ENCODE data around the gene SYNDIG1L. TPM values are rescaled to one million over a fixed set of nuclear protein-coding genes. Genes with fewer than 3 reads are reported as not detected.

Gene SYNDIG1L
- total and polyA plus RNA-seq, 2 of the 8 experiments (the other 6 are each of a cell fraction or from before 2014, with no cell fraction given): 3.0 to 3.2 TPM

GRCh38 chr14:74424606-74425005 is 1.4 kb downstream of the SYNDIG1L start:
- no peaks in the 10 kb centered on the region for H3K79me1 ChIP-seq (ENCODE audit: low read depth, low read length)
- no peak overlapping the region for H3K23ac ChIP-seq (ENCODE audit: insufficient read length)
- H4K5ac ChIP-seq (ENCODE audit: insufficient read length, low read depth, low read length): no peak overlapping the region
- H3K4ac ChIP-seq (replicated peaks; ENCODE audit: insufficient read length, low read depth, low read length): no peak overlapping the region
- H2BK12ac ChIP-seq (ENCODE audit: low read depth, low read length): no peak overlapping the region; the same call in 1 of the 2 replicates
- H3K4me3 ChIP-seq (ENCODE audit: extremely low read depth in 1 of 4, insufficient read depth in 2 of 4, low read depth in 3 of 4, low read length in 4 of 4): no peak overlapping the region
- DNase-seq (ENCODE audit: low read depth in 1 of 2, low spot score in 2 of 2) (no peak), FAIRE-seq (no peak)
- no peak overlapping the region for H4K8ac ChIP-seq (ENCODE audit: extremely low read depth, insufficient read depth, low read length)
- H3K56ac ChIP-seq (replicated peaks; ENCODE audit: insufficient read length, low read depth, low read length): no peak overlapping the region
- no peak overlapping the region for H3K9ac ChIP-seq (replicated peaks in 1 of 4; ENCODE audit: extremely low read depth in 1 of 4, low read depth in 3 of 4, low read length in 3 of 4)
- peaks cover 0 to 12% (median 7%) of the 10 kb centered on the region in 4 experiments; a peak in 4 of 7 replicates for H3K27me3 ChIP-seq (replicated peaks in 1 of 4; ENCODE audit: control insufficient read depth in 3 of 4, extremely low read depth in 1 of 4, insufficient read depth in 3 of 4, low read length in 3 of 4)
- H3K9me3 ChIP-seq (ENCODE audit: insufficient read depth in 2 of 2, low read depth in 1 of 2, low read length in 1 of 2): no peaks in the 10 kb centered on the region
- H3K27ac ChIP-seq (ENCODE audit: low read depth, low read length): no peak overlapping the region
- no peak overlapping the region for H3K14ac ChIP-seq (ENCODE audit: insufficient read length)
- H3K4me1 ChIP-seq (replicated peaks in 1 of 4; ENCODE audit: control insufficient read depth in 3 of 4, insufficient read depth in 4 of 4, low read length in 3 of 4): peaks cover 21 to 31% (median 24%) of the 10 kb centered on the region in 4 experiments
- ChIA-PET POLR2A (ENCODE audit: partially characterized antibody) (no interaction called here), CTCF (ENCODE audit: partially characterized antibody) (interaction anchor here (1.2 to 4.1 kb wide), 4 partner anchors 24 to 122 kb away, joined by 3 to 20 read pairs (median 11); partner anchors contain the start of gene ABCD4)
- H4K91ac ChIP-seq (replicated peaks; ENCODE audit: insufficient read length, low read length): no peak overlapping the region
- peaks cover 5% of the 10 kb centered on the region for H3K23me2 ChIP-seq (ENCODE audit: low read depth, low read length)
- H3K4me2 ChIP-seq (ENCODE audit: insufficient read depth in 1 of 2, low read depth in 2 of 2, low read length in 2 of 2): no peak overlapping the region; a peak in 1 of 4 replicates
- no peak overlapping the region for H3K18ac ChIP-seq (ENCODE audit: extremely low read depth, low read length)
- no peak overlapping the region for H2BK120ac ChIP-seq (replicated peaks; ENCODE audit: low read depth, low read length)
- no peak overlapping the region for H2BK5ac ChIP-seq (ENCODE audit: low read depth, low read length)
- H3K79me2 ChIP-seq (ENCODE audit: control insufficient read depth in 1 of 2, insufficient read depth in 2 of 2, low read length in 2 of 2): no peaks in the 10 kb centered on the region
- H2AFZ ChIP-seq (ENCODE audit: low read length): no peak overlapping the region
- H2AK5ac ChIP-seq (ENCODE audit: low read depth, low read length): no peak overlapping the region
- peaks cover 0 to 2% of the 10 kb centered on the region in 2 experiments for H4K20me1 ChIP-seq (replicated peaks in 1 of 2; ENCODE audit: control insufficient read depth in 1 of 2, insufficient read depth in 2 of 2, low read length in 2 of 2)
- H2BK15ac ChIP-seq (ENCODE audit: low read length): no peak overlapping the region
- WGBS, 2 experiments (ENCODE audit: extremely low coverage in 1 of 2, insufficient coverage in 1 of 2, insufficient read length in 1 of 2, insufficient replicate concordance in 2 of 2, low coverage in 1 of 2, low lambda C conversion rate in 2 of 2, missing lambda C conversion rate in 1 of 2): 97% methylated on average over 3 of the region's 3 CpGs; no CpG with 5 or more reads in 1 of the 2 experiments
- no peaks in the 10 kb centered on the region for H3K36me3 ChIP-seq (ENCODE audit: control insufficient read depth in 2 of 4, insufficient read depth in 4 of 4, low read length in 3 of 4)
- no peak overlapping the region for H2BK20ac ChIP-seq (ENCODE audit: low read length)
- TF ChIP-seq SP4 (IDR thresholded peaks at IDR 0.05; ENCODE audit: low read length): no peak

Measured in H1 (cell line).